Right lobe of liver (tissue), 6 donors: ENCODE data around the gene ZBTB8B. TPM values are rescaled to one million over a fixed set of nuclear protein-coding genes. Genes with fewer than 3 reads are reported as not detected.
A peak's percentile ranks its signal among the peaks of the same experiment; 100 is the strongest.
"Not testable (repeated sequence)": the region's sequence is repeated elsewhere in the genome, so short reads cannot be mapped to it uniquely, and the experiment has no call there.

ENCODE experiments used
- ATAC-seq, 4 donors: fragments of 200-7000 bp; cut with Tn5 transposase; one replicate each; pipeline ENCODE4 v1.9.1; 2020; ENCODE audit warnings: mild to moderate bottlenecking in 4 of 4, moderate library complexity in 4 of 4
- DNase-seq, 3 donors: peaks; one replicate each; pipeline ENCODE4 v3.0.0-alpha.2; 2020
- H3K27ac ChIP-seq, 3 donors: fragments of 200-600 bp; one replicate each; pipeline ENCODE4 v1.8.0; 2022
- H3K27me3 ChIP-seq, 2 donors: fragments of 200-600 bp; one replicate each; pipeline ENCODE4 v1.8.0; 2022
- H3K36me3 ChIP-seq, 4 donors: fragments of 200-600 bp; sonication (generic) in 1 of 4; one replicate each; pipeline versions ENCODE4 v1.5.1 to v1.8.0; 2017 to 2022; ENCODE audit warnings: control low read depth in 1 of 4
- H3K4me1 ChIP-seq, 4 donors: fragments of 200-600 bp; sonication (generic) in 1 of 4; one replicate each; pipeline versions ENCODE4 v1.5.1 to v1.8.0; 2017 to 2022; ENCODE audit warnings: control low read depth in 1 of 4
- H3K4me3 ChIP-seq, 3 donors: fragments of 200-600 bp; one replicate each; pipeline ENCODE4 v1.8.0; 2022
- H3K9me3 ChIP-seq, 4 donors: fragments of 200-600 bp; sonication (generic) in 1 of 4; one replicate each; pipeline versions ENCODE4 v1.5.1 to v1.8.0; 2017 to 2022; ENCODE audit warnings: control low read depth in 1 of 4
- POLR2A ChIP-seq: fragments of 450-650 bp; IDR thresholded peaks from one replicate; pipeline ENCODE4 v1.6.1; 2017; ENCODE audit warnings: antibody characterized with exemption, mild to moderate bottlenecking
- WGBS: methylation state at CpG from one replicate; pipeline ENCODE4 v1.1.6; 2018; ENCODE audit warnings: low coverage, low lambda C conversion rate; ENCODE audit not compliant: insufficient coverage; ENCODE audit errors: missing lambda C conversion rate; 5-methylcytosine and 5-hydroxymethylcytosine counted together
- intact Hi-C, 2 donors: fragments of 100-400 bp; cut with DNase I; formaldehyde crosslinking; loops; one replicate each; pipeline versions ENCODE4 v1.11.2 to v1.14.1; 2022
- total RNA-seq, 6 experiments: library from RNA; depleted of rRNA in 2 of 6; stranded (reverse); fragments of >200 nt in 2 of 6; fragmentation: NEBNext Ultra II Directional in 3 of 6; extraction: Animal tissue kit (Norgen Biotek cat#: 25700) in 3 of 6; gene quantifications; one replicate each; pipeline versions ENCODE4 v1.1.0 to v1.2.4, GENCODE V29; 2016 to 2023
- TF ChIP-seq, protein P1 (sequence below), 4 donors: fragments of 200-600 bp in 3 of 4; fragments of 450-650 bp in 1 of 4; IDR thresholded peaks; one replicate each; pipeline versions ENCODE4 v1.5.1 to v1.8.0; 2016 to 2022; ENCODE audit warnings: antibody characterized with exemption in 4 of 4, mild to moderate bottlenecking in 2 of 4
- donor health status: DM: no; HTN: yes; CAD: no.
- donor health status: DM: no; HTN: no; CAD: no.
- donor health status: DM: no; HTN: no; CAD: no.
- donor health status: DM: no; HTN: yes; CAD: no.
- donor health status: DM: no; HTN: yes; CAD: no.

The ZBTB8B gene
- total RNA-seq, 6 experiments from 2014 or later, result not detected

DNA sequence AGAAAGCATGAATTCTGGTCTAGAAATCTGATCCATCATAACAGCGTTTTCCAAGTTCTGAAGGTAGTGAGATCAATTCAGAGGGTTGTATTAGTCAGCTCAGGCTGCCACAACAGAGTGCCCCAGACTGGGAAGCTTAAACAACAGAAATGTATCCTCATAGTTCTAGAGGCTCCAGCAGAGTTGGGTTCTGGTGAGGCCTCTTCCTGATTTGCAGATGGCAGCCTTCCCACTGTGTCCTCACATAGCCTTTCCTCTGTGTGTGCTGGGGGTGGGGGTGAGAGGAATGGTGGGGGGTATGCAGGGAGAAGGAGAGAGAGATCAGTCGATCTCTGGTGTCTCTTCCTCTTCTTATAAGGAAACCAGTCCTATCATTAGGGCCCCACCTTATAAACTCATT lies 15.1 kb downstream of the ZBTB8B start:
- no peak for ATAC-seq
- Histone ChIP-seq H3K4me3 (no peak overlapping the region), H3K4me1 (no peaks in the 10 kb centered on the region), H3K36me3 (no peaks in the 10 kb centered on the region), H3K27me3 (no peaks in the 10 kb centered on the region), H3K27ac (no peak overlapping the region), H3K9me3 (no peaks in the 10 kb centered on the region)
- no peak for TF ChIP-seq POLR2A
- TF ChIP-seq, protein P1, sequence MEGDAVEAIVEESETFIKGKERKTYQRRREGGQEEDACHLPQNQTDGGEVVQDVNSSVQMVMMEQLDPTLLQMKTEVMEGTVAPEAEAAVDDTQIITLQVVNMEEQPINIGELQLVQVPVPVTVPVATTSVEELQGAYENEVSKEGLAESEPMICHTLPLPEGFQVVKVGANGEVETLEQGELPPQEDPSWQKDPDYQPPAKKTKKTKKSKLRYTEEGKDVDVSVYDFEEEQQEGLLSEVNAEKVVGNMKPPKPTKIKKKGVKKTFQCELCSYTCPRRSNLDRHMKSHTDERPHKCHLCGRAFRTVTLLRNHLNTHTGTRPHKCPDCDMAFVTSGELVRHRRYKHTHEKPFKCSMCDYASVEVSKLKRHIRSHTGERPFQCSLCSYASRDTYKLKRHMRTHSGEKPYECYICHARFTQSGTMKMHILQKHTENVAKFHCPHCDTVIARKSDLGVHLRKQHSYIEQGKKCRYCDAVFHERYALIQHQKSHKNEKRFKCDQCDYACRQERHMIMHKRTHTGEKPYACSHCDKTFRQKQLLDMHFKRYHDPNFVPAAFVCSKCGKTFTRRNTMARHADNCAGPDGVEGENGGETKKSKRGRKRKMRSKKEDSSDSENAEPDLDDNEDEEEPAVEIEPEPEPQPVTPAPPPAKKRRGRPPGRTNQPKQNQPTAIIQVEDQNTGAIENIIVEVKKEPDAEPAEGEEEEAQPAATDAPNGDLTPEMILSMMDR (IDR thresholded peaks at IDR 0.05), result no peak
- intact Hi-C loops, result no loop called here
- WGBS, result 58% methylated on average over 2 of the region's 2 CpGs
- DNase-seq, result no peak

DNA sequence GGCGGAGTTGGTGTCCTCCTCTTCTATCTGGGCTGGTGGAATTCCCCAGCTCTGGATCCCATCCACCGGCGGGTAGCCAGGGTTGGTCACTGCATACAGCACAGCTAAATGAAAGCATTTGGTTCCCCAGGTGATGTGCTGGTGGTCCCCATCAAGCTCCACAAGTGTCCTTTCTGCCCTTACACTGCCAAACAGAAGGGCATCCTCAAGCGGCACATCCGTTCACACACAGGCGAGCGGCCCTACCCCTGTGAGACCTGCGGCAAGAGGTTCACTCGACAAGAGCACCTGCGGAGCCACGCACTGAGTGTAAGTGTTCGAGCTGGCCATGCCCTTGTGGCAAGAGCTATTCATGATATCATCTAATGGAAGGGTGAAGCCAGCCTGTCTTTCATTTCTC lies 15.9 kb downstream of the ZBTB8B start:
- intact Hi-C loops, result no loop called here
- DNase-seq (no peak), ATAC-seq (no peak)
- Histone ChIP-seq H3K4me3 (no peak overlapping the region), H3K9me3 (no peaks in the 10 kb centered on the region), H3K27me3 (no peaks in the 10 kb centered on the region), H3K27ac (no peak overlapping the region), H3K4me1 (no peaks in the 10 kb centered on the region), H3K36me3 (no peaks in the 10 kb centered on the region)
- 58% methylated on average over 2 of the region's 12 CpGs for WGBS
- TF ChIP-seq POLR2A, result no peak
- TF ChIP-seq, protein P1 (IDR thresholded peaks at IDR 0.05), result no peak

DNA sequence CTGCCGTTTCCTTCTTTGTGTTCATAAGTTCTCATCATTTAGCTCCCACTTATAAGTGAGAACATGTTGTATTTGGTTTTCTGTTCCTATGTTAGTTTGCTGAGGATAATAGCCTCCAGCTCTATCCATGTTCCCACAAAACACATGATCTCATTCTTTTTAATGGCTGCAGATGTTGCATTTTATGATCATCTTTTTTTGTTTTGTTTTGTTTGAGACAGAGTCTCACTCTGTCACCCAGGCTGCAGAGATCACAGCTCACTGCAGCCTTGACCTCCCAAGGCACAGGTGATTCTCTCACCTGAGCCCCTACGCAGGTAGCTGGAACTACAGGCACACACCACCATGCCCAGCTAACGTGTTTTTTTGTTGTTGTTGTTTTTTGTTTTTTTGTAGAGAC lies 16.9 kb downstream of the ZBTB8B start:
- H3K9me3 ChIP-seq, H3K4me1 ChIP-seq, H3K27ac ChIP-seq, ATAC-seq, DNase-seq, intact Hi-C loops, H3K4me3 ChIP-seq, H3K36me3 ChIP-seq, H3K27me3 ChIP-seq: not testable (repeated sequence)
- WGBS, result 78% methylated on average over 3 of the region's 3 CpGs

DNA sequence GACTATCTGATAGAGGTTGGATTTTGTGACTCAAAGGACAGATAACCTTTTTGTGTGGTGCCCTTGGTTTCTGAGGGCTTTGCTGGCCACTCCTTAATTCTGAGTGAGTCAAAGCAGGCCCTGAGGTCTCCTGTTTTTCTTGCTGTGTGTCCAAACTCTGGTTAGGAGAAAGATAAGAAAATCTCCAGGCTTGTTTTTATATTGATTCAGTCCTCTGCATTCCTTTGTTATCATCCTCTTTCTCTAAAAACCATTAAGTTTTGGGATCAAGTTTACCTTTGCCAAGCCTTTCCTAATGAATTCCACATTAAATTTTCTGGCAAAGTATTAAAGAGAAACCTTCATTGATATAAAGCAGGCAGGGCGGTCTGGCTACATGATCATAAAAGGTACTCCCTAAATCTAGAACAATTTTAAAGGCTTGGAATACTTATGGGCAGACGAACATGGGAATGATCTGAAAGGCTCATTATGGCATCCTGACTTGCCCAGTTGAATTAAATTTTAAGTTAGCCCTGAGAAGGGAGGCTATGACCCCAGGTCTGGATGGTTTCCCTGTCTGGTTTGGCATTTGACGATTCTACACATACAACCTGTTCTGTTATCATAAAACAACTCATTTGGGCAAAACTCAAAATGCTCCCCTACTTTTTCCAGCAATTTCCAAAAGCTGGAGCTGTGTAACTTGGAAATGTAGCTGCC lies 20.8 kb downstream of the ZBTB8B start:
- H3K9me3 ChIP-seq, result no peaks in the 10 kb centered on the region
- ATAC-seq (no peak), DNase-seq (peak in 1 of 3 donors; percentile 1)
- H3K4me1 ChIP-seq, result no peaks in the 10 kb centered on the region
- H3K27ac ChIP-seq, result no peak overlapping the region
- TF ChIP-seq POLR2A, result no peak
- TF ChIP-seq, protein P1 (IDR thresholded peaks at IDR 0.05), result no peak
- no peak overlapping the region for H3K4me3 ChIP-seq
- intact Hi-C loops, result no loop called here
- no peaks in the 10 kb centered on the region for H3K27me3 ChIP-seq
- H3K36me3 ChIP-seq, result no peaks in the 10 kb centered on the region
- 64% methylated on average over 3 of the region's 3 CpGs for WGBS

DNA sequence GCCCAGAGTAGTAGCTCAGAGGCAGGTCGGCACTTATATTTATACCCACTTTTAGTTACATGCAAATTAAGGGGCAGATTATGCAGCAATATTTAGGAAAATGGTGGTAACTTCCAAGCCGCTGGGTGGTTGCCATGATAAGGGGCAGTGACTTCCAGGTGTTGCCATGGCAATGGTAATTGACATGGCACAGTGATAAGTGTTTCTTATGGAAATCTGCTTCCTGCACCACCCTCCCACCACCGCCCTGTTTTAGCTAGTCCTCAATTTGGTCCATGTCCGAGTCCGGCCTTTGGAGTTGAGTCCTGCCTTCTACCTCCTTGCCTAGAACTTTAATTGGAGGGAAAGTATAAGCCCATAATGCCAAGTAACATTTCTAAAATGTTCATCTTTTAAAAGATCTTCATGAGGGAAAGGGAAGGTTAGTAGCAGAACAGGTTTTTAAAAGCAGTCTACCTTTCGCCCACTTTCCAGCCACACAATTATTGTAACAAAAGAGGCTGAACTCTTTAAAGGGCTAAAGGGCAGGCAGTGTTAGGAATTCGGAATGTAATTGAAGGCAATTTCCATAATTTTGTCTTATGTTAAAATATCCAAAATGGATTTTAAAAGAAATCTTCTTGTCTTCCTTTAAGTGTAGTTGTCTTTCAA lies 21.7 kb downstream of the ZBTB8B start:
- intact Hi-C loops, result no loop called here
- H3K36me3 ChIP-seq, result no peaks in the 10 kb centered on the region
- no peak overlapping the region for H3K4me3 ChIP-seq
- H3K27ac ChIP-seq, result no peak overlapping the region
- no peaks in the 10 kb centered on the region for H3K9me3 ChIP-seq
- ATAC-seq (no peak), DNase-seq (peak in 1 of 3 donors; percentile 20)
- TF ChIP-seq POLR2A, result no peak
- TF ChIP-seq, protein P1 (IDR thresholded peaks at IDR 0.05), result no peak
- no peaks in the 10 kb centered on the region for H3K27me3 ChIP-seq
- WGBS, result 85% methylated on average over 5 of the region's 7 CpGs
- H3K4me1 ChIP-seq, result no peaks in the 10 kb centered on the region
